ENCODE results near the gene IPO11. TPM values are rescaled to one million over a fixed set of nuclear protein-coding genes. Genes with fewer than 3 reads are reported as not detected.

The IPO11 gene
- total RNA-seq, 1 experiment from 2014 or later, result 16.1 TPM

DNA sequence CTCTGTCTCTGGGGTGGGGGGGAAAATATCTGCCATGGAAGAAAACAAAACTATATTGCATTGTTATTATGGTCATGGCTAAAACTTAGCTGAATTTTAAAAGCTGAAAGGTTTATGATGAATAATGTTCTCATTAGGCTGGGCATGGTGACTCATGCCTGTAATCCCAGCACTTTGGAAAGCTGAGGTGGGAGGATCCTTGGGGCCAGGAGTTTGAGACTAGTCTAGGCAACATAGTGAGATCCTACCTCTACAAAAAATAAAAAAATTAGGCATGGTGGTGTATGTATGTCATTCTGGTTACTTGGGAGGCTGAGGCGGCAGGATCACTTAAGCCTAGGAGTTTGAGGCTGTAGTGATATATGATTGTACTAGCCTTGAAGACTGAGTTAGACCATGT, 44.5 kb downstream of the IPO11 start:
- Histone ChIP-seq H3K27me3 (ENCODE audit: low read length) (no peaks in the 10 kb centered on the region), H3K9me3 (ENCODE audit: low read length) (no peaks in the 10 kb centered on the region), H3F3A (ENCODE audit: low read length, unreplicated experiment) (no peaks in the 10 kb centered on the region), H3K79me2 (ENCODE audit: low read length) (peaks cover 23% of the 10 kb centered on the region), H4K20me1 (ENCODE audit: low read length) (peaks cover 17% of the 10 kb centered on the region; the same call in 1 of the 2 replicates), H3K9me2 (replicated peaks; ENCODE audit: low read length) (no peaks in the 10 kb centered on the region), H3K36me3 (ENCODE audit: low read depth, low read length) (peaks cover 5% of the 10 kb centered on the region), H2AFZ (ENCODE audit: low read length) (no peak overlapping the region), H3K9ac (ENCODE audit: low read length) (no peak overlapping the region), H3K4me1 (ENCODE audit: insufficient read depth, low read length) (peaks cover 17% of the 10 kb centered on the region), H3K4me3 (ENCODE audit: low read length) (no peak overlapping the region), H3K4me2 (ENCODE audit: low read length) (no peak overlapping the region), H3K27ac (ENCODE audit: low read length) (no peak overlapping the region)
- BruUV-seq (replicated peaks), result no TSS peak
- intact Hi-C loops (cut with micrococcal nuclease), result no loop called here
- DNase-seq (peak; percentile 62), ATAC-seq (peak; percentile 78)
- TF ChIP-seq, protein P1, sequence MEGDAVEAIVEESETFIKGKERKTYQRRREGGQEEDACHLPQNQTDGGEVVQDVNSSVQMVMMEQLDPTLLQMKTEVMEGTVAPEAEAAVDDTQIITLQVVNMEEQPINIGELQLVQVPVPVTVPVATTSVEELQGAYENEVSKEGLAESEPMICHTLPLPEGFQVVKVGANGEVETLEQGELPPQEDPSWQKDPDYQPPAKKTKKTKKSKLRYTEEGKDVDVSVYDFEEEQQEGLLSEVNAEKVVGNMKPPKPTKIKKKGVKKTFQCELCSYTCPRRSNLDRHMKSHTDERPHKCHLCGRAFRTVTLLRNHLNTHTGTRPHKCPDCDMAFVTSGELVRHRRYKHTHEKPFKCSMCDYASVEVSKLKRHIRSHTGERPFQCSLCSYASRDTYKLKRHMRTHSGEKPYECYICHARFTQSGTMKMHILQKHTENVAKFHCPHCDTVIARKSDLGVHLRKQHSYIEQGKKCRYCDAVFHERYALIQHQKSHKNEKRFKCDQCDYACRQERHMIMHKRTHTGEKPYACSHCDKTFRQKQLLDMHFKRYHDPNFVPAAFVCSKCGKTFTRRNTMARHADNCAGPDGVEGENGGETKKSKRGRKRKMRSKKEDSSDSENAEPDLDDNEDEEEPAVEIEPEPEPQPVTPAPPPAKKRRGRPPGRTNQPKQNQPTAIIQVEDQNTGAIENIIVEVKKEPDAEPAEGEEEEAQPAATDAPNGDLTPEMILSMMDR (conservative IDR thresholded peaks at IDR 0.05; ENCODE audit: low read depth, low read length), result no peak
- TF ChIP-seq EZH2 (IDR thresholded peaks at IDR 0.05; ENCODE audit: low read length, unreplicated experiment) (no peak), EZH2phosphoT487 (IDR thresholded peaks at IDR 0.05; ENCODE audit: borderline replicate concordance, low read length) (no peak)
- ChIA-PET POLR2A (ENCODE audit: unreplicated experiment) (no interaction called here), CTCF (no interaction called here)

DNA sequence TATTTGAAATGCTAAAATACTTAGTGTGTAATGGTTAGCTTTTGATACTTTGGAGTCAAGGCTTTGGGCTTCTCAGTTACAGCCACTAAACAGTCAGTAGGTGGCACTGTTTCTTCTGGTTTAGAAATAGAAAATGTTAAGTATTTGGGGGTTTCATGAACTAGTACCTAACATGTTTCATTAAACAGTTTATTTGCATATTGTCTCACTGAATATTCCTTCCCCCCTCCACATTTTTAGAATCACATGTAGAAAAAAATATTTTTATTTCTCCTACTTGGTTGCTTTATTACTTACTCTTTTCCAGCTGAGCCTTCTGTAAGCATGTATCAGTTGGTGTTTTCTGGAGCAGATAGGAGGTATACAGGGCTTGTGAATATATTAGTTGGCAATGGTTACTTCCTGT, 48.0 kb downstream of the IPO11 start:
- ATAC-seq, result peak; percentile 52
- intact Hi-C loops (cut with micrococcal nuclease), result no loop called here
- H3K27ac ChIP-seq (ENCODE audit: low read length), result no peak overlapping the region
- no peak overlapping the region for H3K9ac ChIP-seq (ENCODE audit: low read length)
- H3K4me2 ChIP-seq (ENCODE audit: low read length), result no peak overlapping the region
- H3K9me2 ChIP-seq (replicated peaks; ENCODE audit: low read length), result no peaks in the 10 kb centered on the region
- H3K9me3 ChIP-seq (ENCODE audit: low read length), result no peaks in the 10 kb centered on the region
- no peak for TF ChIP-seq EZH2phosphoT487 (IDR thresholded peaks at IDR 0.05; ENCODE audit: borderline replicate concordance, low read length)
- TF ChIP-seq, protein P1 (conservative IDR thresholded peaks at IDR 0.05; ENCODE audit: low read depth, low read length), result peak; percentile 90
- no TSS peak for BruUV-seq (replicated peaks)
- H3K27me3 ChIP-seq (ENCODE audit: low read length), result no peaks in the 10 kb centered on the region
- no peaks in the 10 kb centered on the region for H3F3A ChIP-seq (ENCODE audit: low read length, unreplicated experiment)
- H3K4me3 ChIP-seq (ENCODE audit: low read length), result no peak overlapping the region
- ChIA-PET CTCF (no interaction called here), POLR2A (ENCODE audit: unreplicated experiment) (no interaction called here)
- no peak overlapping the region for H2AFZ ChIP-seq (ENCODE audit: low read length)
- peaks cover 3% of the 10 kb centered on the region; the same call in 1 of the 2 replicates for H3K36me3 ChIP-seq (ENCODE audit: low read depth, low read length)
- peaks cover 25% of the 10 kb centered on the region for H3K79me2 ChIP-seq (ENCODE audit: low read length)
- DNase-seq, result peak; percentile 55
- H4K20me1 ChIP-seq (ENCODE audit: low read length), result peaks cover 17% of the 10 kb centered on the region; the same call in 1 of the 2 replicates
- peaks cover 17% of the 10 kb centered on the region for H3K4me1 ChIP-seq (ENCODE audit: insufficient read depth, low read length)

- H3K79me2 ChIP-seq (ENCODE audit: low read length), result peaks cover 25% of the 10 kb centered on the region
- no peaks in the 10 kb centered on the region for H3K9me2 ChIP-seq (replicated peaks; ENCODE audit: low read length)
- no peaks in the 10 kb centered on the region for H3K9me3 ChIP-seq (ENCODE audit: low read length)
- no peaks in the 10 kb centered on the region for H3K27me3 ChIP-seq (ENCODE audit: low read length)
- no peak overlapping the region for H3K27ac ChIP-seq (ENCODE audit: low read length)
- no peak for DNase-seq
- no peaks in the 10 kb centered on the region; the same call in 1 of the 2 replicates for H3K36me3 ChIP-seq (ENCODE audit: low read depth, low read length)
- peaks cover 17% of the 10 kb centered on the region; the same call in 1 of the 2 replicates for H4K20me1 ChIP-seq (ENCODE audit: low read length)
- H3K4me2 ChIP-seq (ENCODE audit: low read length), result no peak overlapping the region
- H3F3A ChIP-seq (ENCODE audit: low read length, unreplicated experiment), result no peaks in the 10 kb centered on the region
- POLR2A ChIA-PET (ENCODE audit: unreplicated experiment), result no interaction called here
- no TSS peak for BruUV-seq (replicated peaks)
- peaks cover 17% of the 10 kb centered on the region for H3K4me1 ChIP-seq (ENCODE audit: insufficient read depth, low read length)
- no peak overlapping the region for H3K9ac ChIP-seq (ENCODE audit: low read length)
- TF ChIP-seq, protein P1 (conservative IDR thresholded peaks at IDR 0.05; ENCODE audit: low read depth, low read length), result no peak
- TF ChIP-seq EZH2phosphoT487 (IDR thresholded peaks at IDR 0.05; ENCODE audit: borderline replicate concordance, low read length) (no peak), EZH2 (IDR thresholded peaks at IDR 0.05; ENCODE audit: low read length, unreplicated experiment) (no peak)
- no peak overlapping the region for H3K4me3 ChIP-seq (ENCODE audit: low read length)
- ATAC-seq, result no peak
- no peak overlapping the region for H2AFZ ChIP-seq (ENCODE audit: low read length)
- intact Hi-C loops (cut with micrococcal nuclease), result no loop called here
- CTCF ChIA-PET, result no interaction called here
These were observed 49.0 kb downstream of the IPO11 start for GRCh38 chr5:62461561-62461960.
